HepG2 (cell line): ENCODE results near the gene SDR39U1. TPM values are rescaled to one million over a fixed set of nuclear protein-coding genes. Genes with fewer than 3 reads are reported as not detected.
A peak's percentile ranks its signal among the peaks of the same experiment; 100 is the strongest.

Experiments
- BRCA1 ChIP-seq: sonication (generic); formaldehyde crosslinking; IDR thresholded peaks from 2 replicates; pipeline ENCODE4 v1.4.0; 2020; ENCODE audit warnings: missing genetic modification reagents
- EZH2 ChIP-seq: conservative IDR thresholded peaks from 2 replicates; pipeline ENCODE4 v1.6.1; 2012; ENCODE audit warnings: mild to moderate bottlenecking, low read depth, low read length, moderate library complexity
- HNRNPLL ChIP-seq: fragments of 200-400 bp; formaldehyde crosslinking; IDR thresholded peaks from 2 replicates; pipeline ENCODE4 v1.6.1; 2017; ENCODE audit warnings: mild to moderate bottlenecking, low read depth, low read length; ENCODE audit not compliant: poor library complexity, severe bottlenecking
- JARID2 ChIP-seq: sonication (generic); formaldehyde crosslinking; IDR thresholded peaks from 2 replicates; pipeline ENCODE4 v1.8.1; 2023; ENCODE audit warnings: missing genetic modification reagents, inconsistent platforms; ENCODE audit not compliant: insufficient replicate concordance
- KDM3A ChIP-seq: IDR thresholded peaks from 2 replicates; pipeline ENCODE4 v1.6.1; 2018; ENCODE audit warnings: low read depth, missing compliant biosample characterization
- PAX8 ChIP-seq: sonication (generic); formaldehyde crosslinking; IDR thresholded peaks from 2 replicates; pipeline ENCODE4 v1.8.0; 2022; ENCODE audit warnings: mild to moderate bottlenecking, missing genetic modification reagents, borderline replicate concordance
- RAD21 ChIP-seq: fragments of 450-650 bp; formaldehyde crosslinking; IDR thresholded peaks from 2 replicates; pipeline ENCODE4 v1.5.0; 2020; ENCODE audit warnings: mild to moderate bottlenecking
- TMF1 ChIP-seq: sonication (generic); formaldehyde crosslinking; IDR thresholded peaks from 2 replicates; pipeline ENCODE4 v1.8.1; 2022; ENCODE audit warnings: low read depth, missing genetic modification reagents
- TOPORS ChIP-seq: sonication (generic); formaldehyde crosslinking; IDR thresholded peaks from 2 replicates; pipeline ENCODE4 v1.8.0; 2023; ENCODE audit warnings: mild to moderate bottlenecking, missing genetic modification reagents
- ZFP36L1 ChIP-seq: sonication (generic); formaldehyde crosslinking; IDR thresholded peaks from 2 replicates; pipeline ENCODE4 v1.8.0; 2022; ENCODE audit warnings: mild to moderate bottlenecking, missing genetic modification reagents, moderate library complexity
- ZNF251 ChIP-seq: sonication (generic); formaldehyde crosslinking; IDR thresholded peaks from 2 replicates; pipeline ENCODE4 v1.9.0; 2021; ENCODE audit warnings: mild to moderate bottlenecking, missing genetic modification reagents
- ZNF382 ChIP-seq: sonication (generic); formaldehyde crosslinking; IDR thresholded peaks from 2 replicates; pipeline ENCODE4 v1.5.0; 2020; ENCODE audit warnings: missing genetic modification reagents, mild to moderate bottlenecking, borderline replicate concordance
- ZNF552 ChIP-seq: sonication (generic); formaldehyde crosslinking; IDR thresholded peaks from 2 replicates; pipeline ENCODE4 v1.9.0; 2022; ENCODE audit warnings: missing genetic modification reagents, mild to moderate bottlenecking, borderline replicate concordance
- ZNF557 ChIP-seq: sonication (generic); formaldehyde crosslinking; IDR thresholded peaks from 2 replicates; pipeline ENCODE4 v1.4.0; 2020; ENCODE audit warnings: missing genetic modification reagents
- polyA plus RNA-seq, 8 experiments: library from polyadenylated mRNA; depleted of rRNA in 3 of 8; stranded (reverse) in 7 of 8; unstranded in 1 of 8; fragments of >200 nt; fragmentation: Illumina TruSeq in 4 of 8; extraction: Trizol in 4 of 8; gene quantifications; 2 replicates each; pipeline versions ENCODE4 v1.2.1 to v1.2.3, GENCODE V29; 2011 to 2016; ENCODE audit warnings: low read depth in 4 of 8, missing spikeins in 1 of 8, mixed read lengths in 1 of 8; ENCODE audit not compliant: insufficient read depth in 1 of 8
- total RNA-seq, 5 experiments: library from RNA; depleted of rRNA; stranded (reverse); fragments of >200 nt; fragmentation: Illumina TruSeq; extraction: Trizol; gene quantifications; 2 replicates each; pipeline ENCODE4 v1.2.3, GENCODE V29; 2016; ENCODE audit warnings: low read depth in 1 of 5
- TF ChIP-seq, protein P1 (sequence below): sonication (generic); formaldehyde crosslinking; IDR thresholded peaks from 2 replicates; pipeline ENCODE4 v1.4.0; 2020; ENCODE audit warnings: missing genetic modification reagents
- TF ChIP-seq, protein P2 (sequence below): sonication (generic); formaldehyde crosslinking; conservative IDR thresholded peaks from 2 replicates; pipeline ENCODE4 v1.4.0; 2020; ENCODE audit warnings: missing genetic modification reagents
- TF ChIP-seq, protein P3 (sequence below): sonication (generic); formaldehyde crosslinking; IDR thresholded peaks from 2 replicates; pipeline ENCODE4 v1.4.0; 2020; ENCODE audit warnings: low read depth, mild to moderate bottlenecking, missing genetic modification reagents

Gene SDR39U1
- total and polyA plus RNA-seq, 2 of the 13 experiments (the other 11 are each of a cell fraction or from before 2014, with no cell fraction given), result 34.4 to 129 TPM

DNA sequence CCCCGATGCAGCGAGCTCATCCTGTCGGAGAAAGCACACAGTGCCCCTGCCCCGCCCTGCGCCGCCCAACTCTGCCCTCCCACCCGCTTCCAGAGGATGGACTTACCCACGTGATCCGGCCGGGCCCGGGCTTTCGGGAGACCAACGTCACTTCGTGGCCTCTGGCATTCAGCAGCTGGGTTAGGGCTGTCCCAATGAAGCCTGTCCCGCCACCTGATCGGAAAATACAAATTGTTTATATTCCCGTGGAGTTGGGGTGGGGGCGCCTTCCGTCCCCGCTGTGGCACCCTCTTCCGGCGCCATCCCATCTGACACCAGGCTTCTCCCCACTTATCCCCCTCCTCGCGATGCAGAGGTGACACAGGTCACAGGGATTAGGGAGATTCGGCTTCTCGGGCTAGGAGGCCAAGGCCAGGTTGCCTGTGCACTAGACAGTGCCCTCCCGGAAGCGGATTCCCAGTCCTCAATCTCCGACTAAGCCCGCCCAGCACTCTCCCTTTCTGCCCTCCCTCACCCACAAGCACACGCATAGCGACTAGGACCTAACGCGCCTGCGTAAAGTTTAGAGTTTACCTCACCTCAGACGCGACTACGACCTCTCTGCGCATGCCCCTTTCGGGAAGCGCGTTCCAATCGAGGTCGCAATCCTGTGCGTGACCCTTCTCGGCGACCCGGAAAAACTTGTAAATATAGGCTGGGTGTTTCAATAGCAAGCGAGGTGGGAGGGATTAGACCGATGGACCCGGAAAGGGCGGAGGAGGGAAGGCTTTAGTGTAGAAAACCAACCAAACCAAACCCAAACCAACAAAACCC lies at the start of gene SDR39U1 (continued):
- TF ChIP-seq, protein P1, sequence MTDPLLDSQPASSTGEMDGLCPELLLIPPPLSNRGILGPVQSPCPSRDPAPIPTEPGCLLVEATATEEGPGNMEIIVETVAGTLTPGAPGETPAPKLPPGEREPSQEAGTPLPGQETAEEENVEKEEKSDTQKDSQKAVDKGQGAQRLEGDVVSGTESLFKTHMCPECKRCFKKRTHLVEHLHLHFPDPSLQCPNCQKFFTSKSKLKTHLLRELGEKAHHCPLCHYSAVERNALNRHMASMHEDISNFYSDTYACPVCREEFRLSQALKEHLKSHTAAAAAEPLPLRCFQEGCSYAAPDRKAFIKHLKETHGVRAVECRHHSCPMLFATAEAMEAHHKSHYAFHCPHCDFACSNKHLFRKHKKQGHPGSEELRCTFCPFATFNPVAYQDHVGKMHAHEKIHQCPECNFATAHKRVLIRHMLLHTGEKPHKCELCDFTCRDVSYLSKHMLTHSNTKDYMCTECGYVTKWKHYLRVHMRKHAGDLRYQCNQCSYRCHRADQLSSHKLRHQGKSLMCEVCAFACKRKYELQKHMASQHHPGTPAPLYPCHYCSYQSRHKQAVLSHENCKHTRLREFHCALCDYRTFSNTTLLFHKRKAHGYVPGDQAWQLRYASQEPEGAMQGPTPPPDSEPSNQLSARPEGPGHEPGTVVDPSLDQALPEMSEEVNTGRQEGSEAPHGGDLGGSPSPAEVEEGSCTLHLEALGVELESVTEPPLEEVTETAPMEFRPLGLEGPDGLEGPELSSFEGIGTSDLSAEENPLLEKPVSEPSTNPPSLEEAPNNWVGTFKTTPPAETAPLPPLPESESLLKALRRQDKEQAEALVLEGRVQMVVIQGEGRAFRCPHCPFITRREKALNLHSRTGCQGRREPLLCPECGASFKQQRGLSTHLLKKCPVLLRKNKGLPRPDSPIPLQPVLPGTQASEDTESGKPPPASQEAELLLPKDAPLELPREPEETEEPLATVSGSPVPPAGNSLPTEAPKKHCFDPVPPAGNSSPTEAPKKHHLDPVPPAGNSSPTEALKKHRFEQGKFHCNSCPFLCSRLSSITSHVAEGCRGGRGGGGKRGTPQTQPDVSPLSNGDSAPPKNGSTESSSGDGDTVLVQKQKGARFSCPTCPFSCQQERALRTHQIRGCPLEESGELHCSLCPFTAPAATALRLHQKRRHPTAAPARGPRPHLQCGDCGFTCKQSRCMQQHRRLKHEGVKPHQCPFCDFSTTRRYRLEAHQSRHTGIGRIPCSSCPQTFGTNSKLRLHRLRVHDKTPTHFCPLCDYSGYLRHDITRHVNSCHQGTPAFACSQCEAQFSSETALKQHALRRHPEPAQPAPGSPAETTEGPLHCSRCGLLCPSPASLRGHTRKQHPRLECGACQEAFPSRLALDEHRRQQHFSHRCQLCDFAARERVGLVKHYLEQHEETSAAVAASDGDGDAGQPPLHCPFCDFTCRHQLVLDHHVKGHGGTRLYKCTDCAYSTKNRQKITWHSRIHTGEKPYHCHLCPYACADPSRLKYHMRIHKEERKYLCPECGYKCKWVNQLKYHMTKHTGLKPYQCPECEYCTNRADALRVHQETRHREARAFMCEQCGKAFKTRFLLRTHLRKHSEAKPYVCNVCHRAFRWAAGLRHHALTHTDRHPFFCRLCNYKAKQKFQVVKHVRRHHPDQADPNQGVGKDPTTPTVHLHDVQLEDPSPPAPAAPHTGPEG (CRISPR knock-in tag), result peak; percentile 72; the same call in 1 of the 2 replicates
- TF ChIP-seq KDM3A (CRISPR knock-in tag) (peak; percentile 90), HNRNPLL (peak; percentile 75), ZFP36L1 (CRISPR knock-in tag) (peak; percentile 94), BRCA1 (peak; percentile 91; the same call in 1 of the 2 replicates), EZH2 (no peak), ZNF382 (CRISPR knock-in tag) (no peak), JARID2 (CRISPR knock-in tag) (peak; percentile 77), PAX8 (CRISPR knock-in tag) (peak; percentile 89; the same call in 1 of the 2 replicates), ZNF251 (CRISPR knock-in tag) (peak; percentile 89; the same call in 1 of the 2 replicates), ZNF552 (CRISPR knock-in tag) (peak; percentile 65; the same call in 1 of the 2 replicates), ZNF557 (peak; percentile 97), TOPORS (peak; percentile 94; the same call in 1 of the 2 replicates), TMF1 (CRISPR knock-in tag) (peak; percentile 82), RAD21 (CRISPR knock-in tag) (no peak; the same call in 1 of the 2 replicates)
- TF ChIP-seq, protein P2, sequence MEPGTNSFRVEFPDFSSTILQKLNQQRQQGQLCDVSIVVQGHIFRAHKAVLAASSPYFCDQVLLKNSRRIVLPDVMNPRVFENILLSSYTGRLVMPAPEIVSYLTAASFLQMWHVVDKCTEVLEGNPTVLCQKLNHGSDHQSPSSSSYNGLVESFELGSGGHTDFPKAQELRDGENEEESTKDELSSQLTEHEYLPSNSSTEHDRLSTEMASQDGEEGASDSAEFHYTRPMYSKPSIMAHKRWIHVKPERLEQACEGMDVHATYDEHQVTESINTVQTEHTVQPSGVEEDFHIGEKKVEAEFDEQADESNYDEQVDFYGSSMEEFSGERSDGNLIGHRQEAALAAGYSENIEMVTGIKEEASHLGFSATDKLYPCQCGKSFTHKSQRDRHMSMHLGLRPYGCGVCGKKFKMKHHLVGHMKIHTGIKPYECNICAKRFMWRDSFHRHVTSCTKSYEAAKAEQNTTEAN (CRISPR knock-in tag), result peak; percentile 76
- TF ChIP-seq, protein P3, sequence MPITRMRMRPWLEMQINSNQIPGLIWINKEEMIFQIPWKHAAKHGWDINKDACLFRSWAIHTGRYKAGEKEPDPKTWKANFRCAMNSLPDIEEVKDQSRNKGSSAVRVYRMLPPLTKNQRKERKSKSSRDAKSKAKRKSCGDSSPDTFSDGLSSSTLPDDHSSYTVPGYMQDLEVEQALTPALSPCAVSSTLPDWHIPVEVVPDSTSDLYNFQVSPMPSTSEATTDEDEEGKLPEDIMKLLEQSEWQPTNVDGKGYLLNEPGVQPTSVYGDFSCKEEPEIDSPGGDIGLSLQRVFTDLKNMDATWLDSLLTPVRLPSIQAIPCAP (CRISPR knock-in tag), result peak; percentile 84
